HG02642 (cell line): ENCODE results near the gene FAM107B.

Source experiments
- ATAC-seq: cut with Tn5 transposase; IDR thresholded peaks from one replicate; pipeline ENCODE4 v1.9.1; 2021; ENCODE audit warnings: mild to moderate bottlenecking; ENCODE audit not compliant: unreplicated experiment, poor library complexity

The FAM107B gene

DNA sequence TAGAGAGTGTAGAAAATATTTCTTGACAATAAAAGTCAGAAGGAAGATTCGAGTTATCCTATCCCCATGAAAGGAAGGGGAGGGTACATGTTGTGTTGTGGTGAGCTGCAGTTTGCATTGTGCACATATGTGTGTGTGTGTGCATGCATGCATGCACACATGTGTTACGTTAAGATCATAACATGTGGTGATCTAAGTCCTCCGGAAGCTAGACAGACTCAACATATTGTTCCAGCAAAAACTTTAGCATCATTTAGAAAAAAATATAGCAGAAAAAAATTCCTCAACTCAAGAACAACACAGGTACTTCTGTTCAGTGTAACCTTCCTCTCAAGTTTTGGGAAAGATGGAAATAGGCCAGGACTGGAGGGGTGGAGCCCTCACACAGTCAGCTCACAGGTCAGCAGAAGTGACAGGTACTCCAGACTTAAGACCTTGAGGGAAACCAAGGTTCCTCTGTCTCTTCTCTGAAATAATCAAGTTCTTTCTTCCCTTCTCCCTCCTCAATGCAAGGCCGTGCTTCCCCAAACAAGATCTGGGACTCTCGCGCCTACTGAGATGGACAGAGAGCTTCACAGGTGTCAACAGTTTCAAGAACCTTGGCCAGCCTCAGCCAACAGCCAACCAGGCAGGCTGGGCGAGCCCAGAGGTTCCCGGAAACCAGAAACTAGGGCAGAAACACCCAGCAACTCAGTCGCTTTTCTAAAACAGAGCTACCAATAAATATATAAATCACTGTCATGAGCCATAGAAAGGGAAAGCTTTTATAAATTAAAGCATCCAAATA, 205.2 kb downstream of the FAM107B start:
- no peak for ATAC-seq

DNA sequence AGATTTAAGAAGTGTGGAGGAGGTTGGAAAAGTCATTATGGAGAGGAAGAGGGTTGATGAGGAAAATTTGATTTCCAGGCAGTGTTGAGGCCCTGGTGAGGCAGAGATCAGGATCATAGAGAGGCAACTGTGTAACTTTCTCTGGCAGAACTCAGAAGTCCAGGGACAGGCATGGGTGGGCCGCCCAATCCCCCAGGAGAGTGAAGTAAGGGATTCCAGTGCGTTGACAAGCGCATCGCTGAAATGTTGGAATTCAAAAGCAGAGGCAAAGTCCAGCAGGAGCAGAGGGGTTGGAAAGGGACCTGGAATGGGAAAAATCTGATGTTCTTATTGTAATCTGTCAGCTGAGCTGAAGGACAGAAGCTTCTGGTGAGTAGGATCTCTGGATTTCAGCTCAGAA, 207.3 kb downstream of the FAM107B start:
- ATAC-seq, result no peak

DNA sequence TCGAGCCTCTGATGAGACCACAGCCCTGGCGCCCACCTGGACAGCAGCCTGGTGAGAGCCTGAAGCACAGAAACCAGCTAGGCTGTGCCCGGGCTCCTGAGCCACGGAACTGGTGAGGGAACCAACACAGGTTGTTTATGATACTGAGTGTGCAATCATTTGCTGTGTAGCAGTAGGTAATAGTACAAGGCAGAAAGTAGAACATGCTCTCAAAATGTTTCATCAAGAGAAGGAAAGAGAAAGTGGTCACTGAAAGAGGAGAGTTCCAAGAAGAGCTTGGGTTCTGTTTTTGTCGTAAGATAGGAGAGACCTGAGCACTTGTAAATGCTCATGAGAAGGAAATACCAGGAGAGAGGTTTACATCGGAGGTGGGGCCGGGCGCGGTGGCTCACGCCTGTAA, 208.2 kb downstream of the FAM107B start:
- ATAC-seq, result no peak

DNA sequence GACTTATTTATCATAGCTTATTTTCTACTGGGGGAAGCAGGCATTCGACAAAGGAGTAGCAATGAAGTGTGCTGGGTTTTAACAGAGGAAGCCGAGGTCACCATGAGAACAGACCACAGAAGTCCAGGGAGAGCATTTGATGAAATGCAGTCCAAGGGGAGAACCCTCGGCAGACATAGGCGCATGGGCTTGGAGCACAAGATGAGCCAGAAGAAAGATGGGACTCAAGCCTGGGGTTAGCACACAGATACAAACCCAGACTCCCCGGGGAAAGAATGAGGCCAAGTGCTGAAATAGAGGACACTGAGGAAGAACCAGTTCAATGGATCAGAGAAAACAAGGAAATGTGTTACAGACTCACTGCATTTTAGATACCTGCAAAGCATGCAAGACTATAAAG, 209.5 kb downstream of the FAM107B start:
- no peak for ATAC-seq

DNA sequence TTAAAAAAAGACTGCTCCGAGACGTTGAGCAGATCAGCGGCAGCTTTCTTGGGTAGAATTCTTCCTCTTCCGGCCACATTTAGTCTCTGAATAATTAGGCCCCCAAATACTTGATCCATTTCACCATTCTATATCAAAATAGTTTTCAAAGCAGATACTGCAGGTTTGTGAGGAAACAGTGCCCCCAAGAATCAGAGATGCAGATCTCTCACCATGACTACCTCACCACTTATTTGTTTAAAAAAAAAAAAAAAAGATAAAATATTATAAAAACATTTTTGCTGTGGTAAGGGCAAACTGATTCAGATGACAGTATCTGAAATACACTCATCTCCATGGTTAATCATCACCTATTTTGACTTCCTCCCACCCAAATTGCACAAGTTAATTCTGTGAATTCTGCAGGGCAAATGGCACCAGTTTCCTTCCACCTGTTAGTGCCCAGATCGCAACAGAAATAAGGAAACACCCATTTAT, 210.4 kb downstream of the FAM107B start:
- ATAC-seq, result no peak

DNA sequence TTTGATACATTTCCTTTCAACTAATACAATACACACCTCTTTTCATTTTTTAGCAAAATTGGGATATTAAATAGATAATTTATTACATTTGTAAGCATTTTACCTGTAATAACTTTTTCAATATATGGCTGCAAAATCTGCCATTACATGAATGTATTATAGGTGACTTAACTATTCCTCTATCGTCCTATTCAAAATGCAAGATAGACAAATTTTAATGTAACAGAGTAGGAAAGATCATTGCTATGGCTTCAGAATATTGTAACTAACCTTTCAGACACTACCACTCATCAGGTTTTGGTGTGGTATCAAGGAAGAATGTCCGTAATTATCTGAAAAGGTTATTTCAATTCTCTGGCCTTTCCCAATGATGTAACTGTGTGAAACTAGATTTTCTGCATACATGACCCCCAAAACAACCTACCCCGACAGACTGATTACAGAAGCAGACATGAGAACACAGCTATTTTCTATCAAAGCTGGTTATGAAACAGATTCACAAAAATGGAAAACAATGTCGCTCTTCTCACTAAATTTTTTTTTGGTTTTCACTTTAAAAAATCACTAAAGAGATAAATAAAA, 211.2 kb downstream of the FAM107B start:
- ATAC-seq, result no peak

DNA sequence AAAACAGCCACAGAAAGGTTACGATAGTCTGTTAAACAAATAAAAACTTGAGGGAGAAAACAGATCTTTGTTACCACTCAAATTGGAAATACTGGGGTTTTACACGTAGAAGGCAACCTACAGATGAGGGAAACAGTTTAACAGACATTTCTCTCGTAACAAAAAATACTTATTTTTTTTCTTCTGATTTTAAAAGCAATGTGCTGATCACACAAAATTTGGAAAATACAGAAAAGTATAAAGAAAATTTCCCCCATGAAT, 211.7 kb downstream of the FAM107B start:
- no peak for ATAC-seq

DNA sequence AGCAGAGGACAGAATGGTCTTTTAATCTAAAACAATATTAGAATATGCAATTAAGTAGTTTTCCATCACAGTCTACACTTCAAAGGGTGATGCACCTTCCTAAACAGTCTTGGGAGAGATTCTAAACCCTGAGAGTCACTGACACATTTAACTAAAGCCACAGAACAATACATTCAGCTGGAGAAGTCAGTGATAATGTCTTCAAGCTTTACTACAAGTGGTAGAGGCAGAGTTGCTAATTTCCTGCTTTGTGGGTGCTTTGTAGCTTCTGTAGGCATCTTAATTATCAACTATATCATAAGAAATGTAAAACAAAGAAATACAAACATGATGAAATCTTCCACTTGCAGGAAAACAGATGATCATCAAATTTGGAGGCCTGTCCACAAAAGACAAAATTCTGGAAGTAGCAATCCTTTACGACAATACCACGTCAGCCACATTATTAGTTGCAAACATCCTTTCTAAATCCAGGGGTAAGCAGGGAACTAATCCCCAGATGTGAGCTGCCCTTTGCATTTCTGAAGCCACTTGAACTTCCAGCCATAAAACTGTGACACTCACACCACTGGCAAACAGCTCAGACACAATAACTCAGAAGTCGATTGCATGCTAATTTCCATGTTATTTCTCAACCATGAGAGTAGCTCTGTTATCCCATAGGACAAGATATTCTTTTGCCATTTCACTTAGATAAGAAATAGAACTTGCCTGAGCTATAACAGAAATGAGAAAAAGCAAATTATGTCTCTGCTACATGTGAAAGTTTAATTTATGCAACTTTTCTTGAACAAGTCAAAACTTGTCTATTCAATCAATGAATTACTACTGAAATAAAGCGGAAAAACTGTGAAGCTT, 212.2 kb downstream of the FAM107B start:
- ATAC-seq, result no peak

DNA sequence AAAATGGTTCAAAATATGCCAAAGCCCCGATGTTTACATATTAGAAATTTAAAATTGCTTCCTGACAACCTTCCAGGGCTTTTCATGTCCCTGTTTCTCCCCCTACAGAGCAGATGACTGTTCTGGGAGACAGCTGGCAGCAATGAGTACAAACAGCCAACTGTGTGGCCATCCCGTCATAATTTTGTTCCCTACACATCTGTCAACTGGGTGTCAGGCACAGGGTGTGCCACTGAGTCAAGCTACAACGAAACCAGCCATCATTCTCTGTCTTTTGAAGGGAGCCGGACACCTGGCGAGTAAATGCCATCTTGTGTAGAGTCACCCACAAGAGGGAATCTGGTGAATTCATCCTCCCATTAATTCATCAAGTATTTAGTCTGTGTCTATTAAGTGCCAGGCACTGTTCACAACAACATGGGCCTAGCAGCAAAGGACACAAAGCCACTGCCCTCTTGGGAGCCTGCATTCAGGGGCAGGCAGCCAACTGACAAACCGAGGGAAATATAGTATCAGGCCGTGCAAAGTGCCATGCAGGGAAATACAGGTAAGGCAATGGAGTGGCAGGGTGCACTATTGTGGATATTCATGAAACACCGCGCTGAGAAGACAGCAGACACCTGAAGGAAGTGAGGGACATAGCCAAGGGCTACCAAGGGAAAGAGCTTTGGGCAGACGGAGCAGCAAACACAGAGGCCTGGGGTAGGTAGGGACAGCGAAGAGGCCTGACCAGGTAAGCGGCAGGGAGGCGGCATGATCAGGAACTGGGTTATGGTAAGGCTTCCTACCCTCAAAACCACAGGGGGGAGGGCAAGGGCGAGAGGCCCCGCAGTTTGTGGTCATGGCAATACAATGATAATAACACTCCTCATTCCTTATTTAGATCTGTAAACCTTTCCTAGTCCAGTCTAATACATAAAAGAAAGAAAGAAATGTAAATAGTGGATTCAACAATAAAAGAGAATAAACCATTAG, 213.6 kb downstream of the FAM107B start:
- ATAC-seq, result no peak

DNA sequence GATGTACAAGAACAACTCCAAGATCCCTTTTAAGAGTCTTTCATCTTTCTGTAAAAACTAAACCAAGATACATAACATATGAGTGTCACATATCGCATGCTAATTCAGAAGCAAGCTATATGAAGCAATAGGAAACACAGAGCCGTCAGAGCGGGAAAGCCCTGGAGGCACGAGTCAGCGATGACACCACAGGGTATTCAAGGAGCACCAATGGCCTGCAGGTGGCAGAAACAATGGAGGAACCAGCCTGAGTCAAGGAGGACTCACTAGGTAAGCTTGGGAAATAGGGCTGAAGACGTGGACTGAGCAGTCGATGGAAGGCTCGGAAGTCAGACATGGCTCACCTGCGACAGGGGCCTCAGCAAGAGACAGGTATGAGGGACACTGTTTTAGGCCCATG, 214.4 kb downstream of the FAM107B start:
- no peak for ATAC-seq

DNA sequence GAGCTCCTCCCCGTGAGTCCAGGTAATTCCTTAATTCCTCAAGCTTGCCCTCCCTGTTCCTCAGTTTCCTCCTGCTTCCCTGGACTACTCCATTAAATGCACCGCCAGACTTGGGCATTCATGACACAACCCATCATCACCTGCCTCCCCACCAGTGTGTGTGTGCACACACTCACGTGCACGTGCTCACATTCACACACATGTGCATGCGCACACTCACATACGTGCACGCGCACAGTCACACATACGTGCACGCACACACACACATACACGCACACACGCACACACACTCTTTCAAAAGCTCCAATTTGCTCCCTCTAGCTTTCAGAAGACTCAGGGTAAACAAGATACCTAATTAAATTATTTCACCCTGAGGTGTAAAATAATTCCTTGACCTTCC, 216.7 kb downstream of the FAM107B start:
- no peak for ATAC-seq

DNA sequence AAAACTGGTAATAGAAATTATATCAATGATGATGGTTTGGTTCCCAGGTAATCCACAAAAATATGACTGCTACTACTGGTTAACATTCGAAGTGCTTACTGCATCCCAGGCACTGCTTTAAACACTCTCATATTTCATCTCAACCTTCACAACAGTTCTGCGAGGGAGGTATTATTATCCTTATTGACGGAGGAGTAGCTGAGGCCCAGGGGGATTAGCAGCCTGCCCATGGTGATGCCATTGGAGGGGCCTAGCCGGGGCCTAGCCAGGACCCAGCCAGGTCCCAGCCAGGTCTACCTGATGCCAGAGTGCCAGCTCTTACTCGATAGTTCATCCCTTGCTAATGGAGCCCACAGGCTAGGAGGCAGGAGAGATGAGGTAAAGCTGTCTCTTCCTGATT, 217.1 kb downstream of the FAM107B start:
- ATAC-seq, result no peak

DNA sequence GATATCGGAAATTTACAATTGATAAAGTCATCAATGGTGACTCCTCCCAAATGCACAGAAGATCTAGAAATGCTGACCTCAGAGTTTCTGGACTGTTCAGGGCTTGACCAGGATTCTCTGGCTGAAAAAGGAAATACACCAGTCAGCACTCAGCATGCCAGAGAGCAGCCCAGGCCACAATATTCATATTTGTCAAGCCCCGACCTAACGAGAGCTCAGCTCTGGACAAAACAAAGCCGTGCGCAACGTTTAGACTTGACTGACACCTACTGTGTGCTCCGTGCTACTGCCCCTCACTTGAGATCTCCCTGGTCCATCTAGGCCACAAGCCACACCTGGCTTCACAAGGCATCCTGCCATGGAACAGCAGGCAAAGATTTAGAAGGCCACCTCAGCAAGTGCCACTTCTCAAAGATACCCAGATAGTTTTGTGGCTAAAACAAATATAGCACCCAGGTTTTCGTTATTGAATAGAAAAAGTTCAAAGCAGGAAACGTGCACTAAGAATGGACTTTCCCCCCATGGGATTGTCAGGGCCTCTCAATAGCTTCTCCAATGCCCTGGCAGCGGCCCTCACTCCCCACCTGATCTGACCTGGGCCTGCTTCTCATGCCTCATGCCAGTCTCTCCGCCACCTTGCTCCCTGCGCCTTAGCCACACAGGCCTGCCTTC, 218.3 kb downstream of the FAM107B start:
- ATAC-seq, result peak; percentile 55

DNA sequence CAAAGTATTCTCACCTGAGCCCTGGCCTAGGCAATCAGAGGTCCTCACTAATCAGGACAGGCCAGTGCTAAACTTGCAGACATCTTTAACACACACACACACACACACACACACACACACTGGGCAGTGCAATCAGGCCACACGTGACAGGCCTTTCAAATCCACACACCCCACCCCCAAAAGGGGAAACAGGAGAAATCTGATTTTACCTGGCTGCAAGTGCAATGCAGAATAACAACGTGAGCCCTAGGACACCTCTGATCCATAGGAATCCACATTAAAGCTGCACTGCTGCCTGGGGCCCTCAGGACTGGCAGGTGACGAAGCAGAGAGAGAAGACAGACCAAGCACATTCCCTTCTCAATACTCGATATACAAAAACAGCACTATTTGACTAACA, 218.9 kb downstream of the FAM107B start:
- no peak for ATAC-seq

DNA sequence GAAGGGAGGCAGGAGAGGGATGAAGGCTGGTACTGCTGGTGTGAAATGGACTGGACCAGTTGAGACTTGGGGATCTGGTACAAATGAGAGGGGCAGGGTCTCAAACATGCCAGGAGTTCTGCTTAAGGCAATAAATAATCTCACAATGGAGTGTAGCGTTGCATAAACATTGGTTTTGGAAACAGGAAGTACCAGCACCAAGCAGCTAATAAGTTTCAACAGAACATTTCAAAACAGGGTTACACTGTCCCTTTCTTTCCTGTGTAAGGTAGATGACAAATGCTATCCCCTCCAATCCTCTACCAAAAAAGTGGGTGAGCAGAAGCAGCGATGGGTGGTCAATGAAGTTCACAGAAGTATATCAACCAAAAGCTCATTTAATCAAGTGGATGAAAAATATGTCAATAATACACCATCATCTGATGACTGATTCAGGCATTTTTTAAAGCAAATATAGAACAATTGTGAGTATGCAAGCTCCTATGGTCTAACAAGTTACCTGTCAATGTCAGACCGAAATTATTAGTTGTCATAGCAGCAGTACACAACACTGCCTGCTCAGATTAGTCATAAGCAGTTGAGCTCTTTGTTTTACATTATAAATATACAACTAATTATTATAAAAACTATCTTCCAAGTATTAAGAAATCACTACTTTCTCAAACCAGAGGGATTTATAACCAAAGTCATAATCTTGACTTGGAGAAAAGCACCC, 220.0 kb downstream of the FAM107B start:
- ATAC-seq, result no peak

DNA sequence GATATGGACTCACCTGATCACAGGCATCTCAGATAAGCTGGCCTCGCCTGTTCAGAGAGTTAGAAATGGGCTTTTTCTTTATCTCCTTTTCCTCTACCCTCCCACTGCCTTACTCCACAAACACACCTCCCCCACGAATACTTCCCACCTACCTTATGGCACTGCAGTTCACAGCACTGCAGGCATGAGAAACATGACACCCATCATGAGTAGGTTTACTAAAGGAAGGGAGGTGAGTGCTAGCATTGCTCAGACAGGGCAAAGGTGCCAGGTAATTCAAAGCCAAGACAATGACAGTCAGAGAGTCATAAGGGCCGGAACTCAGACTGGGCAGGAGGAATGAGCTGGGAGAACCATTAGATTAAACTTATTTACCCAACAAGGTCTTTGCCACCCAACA, 220.6 kb downstream of the FAM107B start:
- ATAC-seq, result no peak

DNA sequence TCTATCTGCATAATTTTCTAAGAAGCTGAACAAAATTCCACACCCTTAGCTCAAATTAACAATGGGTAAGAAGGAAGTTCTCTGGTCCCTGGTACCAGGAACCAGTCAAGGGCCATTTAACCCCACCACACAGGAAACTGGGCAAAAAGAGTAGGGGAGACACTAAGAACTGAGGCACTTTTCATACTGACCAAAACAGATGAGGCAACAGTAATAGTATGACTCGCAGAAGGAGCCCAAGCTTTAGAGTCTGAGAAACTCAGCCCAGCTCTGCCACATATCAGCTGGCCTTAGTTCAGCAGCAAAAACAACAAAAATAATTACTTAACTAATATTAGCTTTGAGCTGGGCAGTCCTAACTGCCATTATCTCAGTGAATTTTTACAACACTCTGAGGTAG, 221.2 kb downstream of the FAM107B start:
- no peak for ATAC-seq

DNA sequence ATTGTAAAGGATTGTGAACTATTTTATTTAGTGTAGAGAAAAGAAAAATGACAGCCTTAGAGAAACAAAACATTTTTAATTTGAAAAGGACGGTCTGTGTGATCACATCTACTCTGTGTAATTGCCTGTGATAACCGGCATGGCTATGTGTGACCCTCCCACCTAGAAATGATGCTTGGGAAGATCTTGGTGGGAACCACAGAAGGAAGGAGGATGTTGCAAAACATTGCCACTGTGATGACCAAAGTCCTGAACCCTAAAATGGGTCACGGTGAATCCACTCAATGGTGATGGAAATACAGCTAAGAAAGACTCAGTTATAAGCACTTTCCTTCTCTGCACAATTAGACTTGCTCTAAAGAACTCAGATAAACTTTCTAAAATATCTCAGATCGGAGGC, 222.7 kb downstream of the FAM107B start:
- no peak for ATAC-seq

DNA sequence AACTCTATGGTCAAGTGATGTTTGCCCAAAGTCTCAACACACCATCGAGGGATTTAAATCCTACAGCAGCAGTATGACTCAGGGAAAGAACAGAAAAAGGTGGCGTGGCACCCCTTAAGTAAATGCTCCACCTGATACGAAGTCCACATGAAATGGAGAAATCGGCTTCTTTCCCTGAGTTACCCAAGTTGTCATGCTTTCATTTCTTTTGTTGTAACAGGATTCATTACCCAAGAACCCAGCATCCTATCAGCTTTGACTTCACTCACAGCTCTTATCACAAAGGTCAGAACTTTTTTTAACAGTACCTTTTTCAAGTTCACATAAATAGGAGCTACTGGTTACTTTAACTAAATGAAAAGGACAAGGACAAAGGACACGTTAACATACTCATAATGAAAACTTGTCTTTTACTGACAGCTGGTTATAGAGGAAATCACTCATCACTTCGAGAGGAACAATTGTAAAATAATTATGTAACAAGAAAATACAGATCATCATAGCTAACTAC, 224.2 kb downstream of the FAM107B start:
- no peak for ATAC-seq
